ENCODE data around the gene INAVA. TPM values are rescaled to one million over a fixed set of nuclear protein-coding genes. Genes with fewer than 3 reads are reported as not detected.

Gene INAVA
- total and polyA plus RNA-seq, 2 of the 13 experiments (the other 11 are each of a cell fraction or from before 2014, with no cell fraction given), result 6.0 to 13.5 TPM

DNA sequence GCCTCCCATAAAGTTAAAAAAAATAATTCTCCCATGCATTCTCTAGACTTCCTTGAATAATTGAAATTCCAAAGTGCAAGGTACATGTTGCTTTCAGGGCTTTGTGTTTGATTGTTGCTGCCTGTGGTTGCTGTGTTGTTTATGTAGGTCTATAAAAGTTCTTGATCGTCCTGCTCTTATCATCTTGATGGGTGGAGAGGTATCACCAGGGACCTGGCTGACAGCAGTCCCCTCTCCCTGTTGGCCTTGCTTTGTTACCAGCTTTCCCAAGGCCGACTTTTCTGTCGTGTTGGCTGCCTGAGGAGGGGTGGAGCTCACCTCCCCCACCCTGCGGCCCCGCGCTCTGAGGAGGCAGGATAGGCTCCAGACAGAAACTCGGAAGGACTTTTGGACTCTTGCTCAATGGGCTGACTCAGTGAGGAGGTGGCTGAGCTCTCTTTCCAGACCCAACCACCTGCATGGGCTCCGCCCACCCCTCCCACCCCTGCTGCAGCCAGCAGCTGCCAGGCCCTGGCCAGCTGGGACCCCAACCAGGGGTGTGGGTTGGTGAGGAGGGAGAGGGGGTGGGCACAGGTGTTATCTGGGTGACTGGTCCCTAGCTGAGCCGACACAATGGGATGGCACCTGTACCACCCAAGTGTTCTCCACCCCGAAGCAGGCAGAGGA lies 2.0 kb downstream of the INAVA start (continued):
- TF ChIP-seq, protein P1, sequence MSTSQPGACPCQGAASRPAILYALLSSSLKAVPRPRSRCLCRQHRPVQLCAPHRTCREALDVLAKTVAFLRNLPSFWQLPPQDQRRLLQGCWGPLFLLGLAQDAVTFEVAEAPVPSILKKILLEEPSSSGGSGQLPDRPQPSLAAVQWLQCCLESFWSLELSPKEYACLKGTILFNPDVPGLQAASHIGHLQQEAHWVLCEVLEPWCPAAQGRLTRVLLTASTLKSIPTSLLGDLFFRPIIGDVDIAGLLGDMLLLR (CRISPR knock-in tag; IDR thresholded peaks at IDR 0.05), result no peak
- no peak for TF ChIP-seq RFXANK (CRISPR knock-in tag; IDR thresholded peaks at IDR 0.05)
- peak; percentile 80; the same call in 1 of the 2 replicates for TF ChIP-seq HMG20A (CRISPR knock-in tag; IDR thresholded peaks at IDR 0.05; ENCODE audit: borderline replicate concordance)
- peak; percentile 56; the same call in 1 of the 2 replicates for TF ChIP-seq MEF2D (CRISPR knock-in tag; IDR thresholded peaks at IDR 0.05)
- TF ChIP-seq SALL2 (CRISPR knock-in tag; IDR thresholded peaks at IDR 0.05), result peak; percentile 81
- TF ChIP-seq TCF7 (IDR thresholded peaks at IDR 0.05; ENCODE audit: low read depth), result no peak
- peak; percentile 37; the same call in 1 of the 2 replicates for TF ChIP-seq MIER2 (CRISPR knock-in tag; IDR thresholded peaks at IDR 0.05)
- no peak for TF ChIP-seq ZNF451 (CRISPR knock-in tag; IDR thresholded peaks at IDR 0.05)
- TF ChIP-seq, protein P2, sequence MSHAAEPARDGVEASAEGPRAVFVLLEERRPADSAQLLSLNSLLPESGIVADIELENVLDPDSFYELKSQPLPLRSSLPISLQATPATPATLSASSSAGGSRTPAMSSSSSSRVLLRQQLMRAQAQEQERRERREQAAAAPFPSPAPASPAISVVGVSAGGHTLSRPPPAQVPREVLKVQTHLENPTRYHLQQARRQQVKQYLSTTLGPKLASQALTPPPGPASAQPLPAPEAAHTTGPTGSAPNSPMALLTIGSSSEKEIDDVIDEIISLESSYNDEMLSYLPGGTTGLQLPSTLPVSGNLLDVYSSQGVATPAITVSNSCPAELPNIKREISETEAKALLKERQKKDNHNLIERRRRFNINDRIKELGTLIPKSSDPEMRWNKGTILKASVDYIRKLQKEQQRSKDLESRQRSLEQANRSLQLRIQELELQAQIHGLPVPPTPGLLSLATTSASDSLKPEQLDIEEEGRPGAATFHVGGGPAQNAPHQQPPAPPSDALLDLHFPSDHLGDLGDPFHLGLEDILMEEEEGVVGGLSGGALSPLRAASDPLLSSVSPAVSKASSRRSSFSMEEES (CRISPR knock-in tag; IDR thresholded peaks at IDR 0.05), result peak; percentile 57; the same call in 1 of the 2 replicates
- no peak for TF ChIP-seq NONO (IDR thresholded peaks at IDR 0.05)
- TF ChIP-seq NONO (CRISPR knock-in tag; conservative IDR thresholded peaks at IDR 0.05), result peak; percentile 94
- peak; percentile 54; the same call in 1 of the 2 replicates for TF ChIP-seq ZNF292 (CRISPR knock-in tag; IDR thresholded peaks at IDR 0.05; ENCODE audit: borderline replicate concordance, low read depth)
- no peak for TF ChIP-seq ATRX (CRISPR knock-in tag; IDR thresholded peaks at IDR 0.05; ENCODE audit: borderline replicate concordance)
- TF ChIP-seq PHF21A (CRISPR knock-in tag; IDR thresholded peaks at IDR 0.05), result peak; percentile 94
- TF ChIP-seq, protein P3, sequence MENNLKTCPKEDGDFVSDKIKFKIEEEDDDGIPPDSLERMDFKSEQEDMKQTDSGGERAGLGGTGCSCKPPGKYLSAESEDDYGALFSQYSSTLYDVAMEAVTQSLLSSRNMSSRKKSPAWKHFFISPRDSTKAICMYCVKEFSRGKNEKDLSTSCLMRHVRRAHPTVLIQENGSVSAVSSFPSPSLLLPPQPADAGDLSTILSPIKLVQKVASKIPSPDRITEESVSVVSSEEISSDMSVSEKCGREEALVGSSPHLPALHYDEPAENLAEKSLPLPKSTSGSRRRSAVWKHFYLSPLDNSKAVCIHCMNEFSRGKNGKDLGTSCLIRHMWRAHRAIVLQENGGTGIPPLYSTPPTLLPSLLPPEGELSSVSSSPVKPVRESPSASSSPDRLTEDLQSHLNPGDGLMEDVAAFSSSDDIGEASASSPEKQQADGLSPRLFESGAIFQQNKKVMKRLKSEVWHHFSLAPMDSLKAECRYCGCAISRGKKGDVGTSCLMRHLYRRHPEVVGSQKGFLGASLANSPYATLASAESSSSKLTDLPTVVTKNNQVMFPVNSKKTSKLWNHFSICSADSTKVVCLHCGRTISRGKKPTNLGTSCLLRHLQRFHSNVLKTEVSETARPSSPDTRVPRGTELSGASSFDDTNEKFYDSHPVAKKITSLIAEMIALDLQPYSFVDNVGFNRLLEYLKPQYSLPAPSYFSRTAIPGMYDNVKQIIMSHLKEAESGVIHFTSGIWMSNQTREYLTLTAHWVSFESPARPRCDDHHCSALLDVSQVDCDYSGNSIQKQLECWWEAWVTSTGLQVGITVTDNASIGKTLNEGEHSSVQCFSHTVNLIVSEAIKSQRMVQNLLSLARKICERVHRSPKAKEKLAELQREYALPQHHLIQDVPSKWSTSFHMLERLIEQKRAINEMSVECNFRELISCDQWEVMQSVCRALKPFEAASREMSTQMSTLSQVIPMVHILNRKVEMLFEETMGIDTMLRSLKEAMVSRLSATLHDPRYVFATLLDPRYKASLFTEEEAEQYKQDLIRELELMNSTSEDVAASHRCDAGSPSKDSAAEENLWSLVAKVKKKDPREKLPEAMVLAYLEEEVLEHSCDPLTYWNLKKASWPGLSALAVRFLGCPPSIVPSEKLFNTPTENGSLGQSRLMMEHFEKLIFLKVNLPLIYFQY (CRISPR knock-in tag; IDR thresholded peaks at IDR 0.05; ENCODE audit: borderline replicate concordance), result peak; percentile 43; the same call in 1 of the 2 replicates
- no peak for TF ChIP-seq PHB2 (IDR thresholded peaks at IDR 0.05; ENCODE audit: partially characterized antibody)
- peak; percentile 79 for TF ChIP-seq ZEB1 (IDR thresholded peaks at IDR 0.05; ENCODE audit: insufficient replicate concordance, low read depth)
- TF ChIP-seq, protein P4, sequence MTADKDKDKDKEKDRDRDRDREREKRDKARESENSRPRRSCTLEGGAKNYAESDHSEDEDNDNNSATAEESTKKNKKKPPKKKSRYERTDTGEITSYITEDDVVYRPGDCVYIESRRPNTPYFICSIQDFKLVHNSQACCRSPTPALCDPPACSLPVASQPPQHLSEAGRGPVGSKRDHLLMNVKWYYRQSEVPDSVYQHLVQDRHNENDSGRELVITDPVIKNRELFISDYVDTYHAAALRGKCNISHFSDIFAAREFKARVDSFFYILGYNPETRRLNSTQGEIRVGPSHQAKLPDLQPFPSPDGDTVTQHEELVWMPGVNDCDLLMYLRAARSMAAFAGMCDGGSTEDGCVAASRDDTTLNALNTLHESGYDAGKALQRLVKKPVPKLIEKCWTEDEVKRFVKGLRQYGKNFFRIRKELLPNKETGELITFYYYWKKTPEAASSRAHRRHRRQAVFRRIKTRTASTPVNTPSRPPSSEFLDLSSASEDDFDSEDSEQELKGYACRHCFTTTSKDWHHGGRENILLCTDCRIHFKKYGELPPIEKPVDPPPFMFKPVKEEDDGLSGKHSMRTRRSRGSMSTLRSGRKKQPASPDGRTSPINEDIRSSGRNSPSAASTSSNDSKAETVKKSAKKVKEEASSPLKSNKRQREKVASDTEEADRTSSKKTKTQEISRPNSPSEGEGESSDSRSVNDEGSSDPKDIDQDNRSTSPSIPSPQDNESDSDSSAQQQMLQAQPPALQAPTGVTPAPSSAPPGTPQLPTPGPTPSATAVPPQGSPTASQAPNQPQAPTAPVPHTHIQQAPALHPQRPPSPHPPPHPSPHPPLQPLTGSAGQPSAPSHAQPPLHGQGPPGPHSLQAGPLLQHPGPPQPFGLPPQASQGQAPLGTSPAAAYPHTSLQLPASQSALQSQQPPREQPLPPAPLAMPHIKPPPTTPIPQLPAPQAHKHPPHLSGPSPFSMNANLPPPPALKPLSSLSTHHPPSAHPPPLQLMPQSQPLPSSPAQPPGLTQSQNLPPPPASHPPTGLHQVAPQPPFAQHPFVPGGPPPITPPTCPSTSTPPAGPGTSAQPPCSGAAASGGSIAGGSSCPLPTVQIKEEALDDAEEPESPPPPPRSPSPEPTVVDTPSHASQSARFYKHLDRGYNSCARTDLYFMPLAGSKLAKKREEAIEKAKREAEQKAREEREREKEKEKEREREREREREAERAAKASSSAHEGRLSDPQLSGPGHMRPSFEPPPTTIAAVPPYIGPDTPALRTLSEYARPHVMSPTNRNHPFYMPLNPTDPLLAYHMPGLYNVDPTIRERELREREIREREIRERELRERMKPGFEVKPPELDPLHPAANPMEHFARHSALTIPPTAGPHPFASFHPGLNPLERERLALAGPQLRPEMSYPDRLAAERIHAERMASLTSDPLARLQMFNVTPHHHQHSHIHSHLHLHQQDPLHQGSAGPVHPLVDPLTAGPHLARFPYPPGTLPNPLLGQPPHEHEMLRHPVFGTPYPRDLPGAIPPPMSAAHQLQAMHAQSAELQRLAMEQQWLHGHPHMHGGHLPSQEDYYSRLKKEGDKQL (CRISPR knock-in tag; IDR thresholded peaks at IDR 0.05; ENCODE audit: low read depth), result peak; percentile 67; the same call in 1 of the 2 replicates
